B cell (primary cell): ENCODE measurements around the gene LMOD2. TPM values are rescaled to one million over a fixed set of nuclear protein-coding genes. Genes with fewer than 3 reads are reported as not detected.

Source experiments
- ATAC-seq: fragments of 200-7000 bp; cut with Tn5 transposase; one replicate; pipeline ENCODE4 v1.10.0; 2021; ENCODE audit warnings: low read depth, mild to moderate bottlenecking, moderate number of reproducible peaks, moderate library complexity
- CTCF ChIA-PET: fragments of 350-600 bp; sonication (Branson Sonifier 250); formaldehyde crosslinking; loops from one replicate; lab custom pipeline; 2021; ENCODE audit warnings: antibody characterized with exemption, inconsistent platforms; lab: Charles Lee
- POLR2A ChIA-PET: fragments of 350-600 bp; sonication (Branson Sonifier 250); formaldehyde crosslinking; loops from one replicate; lab custom pipeline; 2021; ENCODE audit warnings: antibody characterized with exemption; lab: Charles Lee
- DNase-seq: peaks from one replicate; pipeline ENCODE4 v3.0.0; 2013
- H2AFZ ChIP-seq: 2 replicates; pipeline ENCODE4 v1.6.1; 2012; ENCODE audit warnings: mild to moderate bottlenecking, low read depth, low read length; ENCODE audit not compliant: insufficient read depth, poor library complexity, severe bottlenecking
- H3K27ac ChIP-seq, 2 donors: 1 replicate in 1 of 2; 2 replicates in 1 of 2; pipeline ENCODE4 v1.5.1; 2012 to 2013; ENCODE audit warnings: low read length in 2 of 2, mild to moderate bottlenecking in 2 of 2, moderate library complexity in 1 of 2
- H3K27me3 ChIP-seq, 4 experiments: fragments of 200-600 bp in 1 of 4; sonication (generic) in 1 of 4; replicated peaks in 1 of 4; 1 replicate in 2 of 4; 2 replicates in 2 of 4; pipeline versions ENCODE4 v1.6.1 to v1.7.0; 2013 to 2016; ENCODE audit warnings: low read length in 3 of 4, mild to moderate bottlenecking in 2 of 4, mixed read lengths in 1 of 4, moderate library complexity in 1 of 4; ENCODE audit not compliant: insufficient read depth in 4 of 4, control insufficient read depth in 3 of 4; ENCODE audit errors: control extremely low read depth in 1 of 4
- H3K36me3 ChIP-seq, 2 experiments: replicated peaks in 1 of 2; 1 replicate in 1 of 2; 2 replicates in 1 of 2; pipeline versions ENCODE4 v1.6.1 to v1.7.1; 2013; ENCODE audit warnings: low read length in 1 of 2; ENCODE audit not compliant: insufficient read depth in 2 of 2, control insufficient read depth in 1 of 2; ENCODE audit errors: control extremely low read depth in 1 of 2, extremely low read depth in 1 of 2
- H3K4me1 ChIP-seq, 2 donors: fragments of 200-600 bp in 1 of 2; sonication (generic) in 1 of 2; 1 replicate in 1 of 2; 2 replicates in 1 of 2; pipeline versions ENCODE4 v1.5.1 to v1.6.1; 2013 to 2017; ENCODE audit warnings: low read length in 2 of 2; ENCODE audit not compliant: control insufficient read depth in 2 of 2, insufficient read depth in 2 of 2
- H3K4me2 ChIP-seq: replicated peaks from 2 replicates; pipeline ENCODE3; 2012; ENCODE audit warnings: mild to moderate bottlenecking, low read depth, low read length; ENCODE audit not compliant: poor library complexity, severe bottlenecking
- H3K4me3 ChIP-seq, 5 experiments: fragments of 200-600 bp in 1 of 5; sonication (generic) in 1 of 5; 1 replicate in 3 of 5; 2 replicates in 2 of 5; pipeline versions ENCODE4 v1.5.1 to v1.7.0; 2011 to 2016; ENCODE audit warnings: low read length in 4 of 5, mild to moderate bottlenecking in 4 of 5, low read depth in 2 of 5, control low read depth in 1 of 5, moderate library complexity in 1 of 5; ENCODE audit not compliant: insufficient read depth in 1 of 5; ENCODE audit errors: control extremely low read depth in 1 of 5, extremely low read depth in 1 of 5
- H3K79me2 ChIP-seq: fragments of 200-600 bp; sonication (generic); one replicate; pipeline ENCODE4 v1.6.0; 2016; ENCODE audit warnings: low read length; ENCODE audit not compliant: control insufficient read depth, insufficient read depth
- H3K9ac ChIP-seq: fragments of 200-600 bp; sonication (generic); 2 replicates; pipeline ENCODE4 v1.6.1; 2017; ENCODE audit warnings: mild to moderate bottlenecking, low read length, moderate library complexity
- H3K9me3 ChIP-seq, 3 donors: one replicate each; pipeline versions ENCODE4 v1.6.1 to v1.7.1; 2013; ENCODE audit warnings: low read length in 2 of 3; ENCODE audit not compliant: control insufficient read depth in 2 of 3, insufficient read depth in 1 of 3; ENCODE audit errors: control extremely low read depth in 1 of 3
- H4K20me1 ChIP-seq: 2 replicates; pipeline ENCODE4 v1.6.0; 2012; ENCODE audit warnings: mild to moderate bottlenecking, low read length; ENCODE audit not compliant: insufficient read depth, control insufficient read depth, poor library complexity, severe bottlenecking
- H3K27ac Mint-ChIP-seq: one replicate; pipeline ENCODE4 v1.8.0; 2021; ENCODE audit warnings: mixed read lengths
- H3K27me3 Mint-ChIP-seq: one replicate; pipeline ENCODE4 v1.8.0; 2021; ENCODE audit warnings: mixed read lengths
- H3K4me1 Mint-ChIP-seq: one replicate; pipeline ENCODE4 v1.8.0; 2021; ENCODE audit warnings: mixed read lengths
- H3K4me3 Mint-ChIP-seq: one replicate; pipeline ENCODE4 v1.8.0; 2021; ENCODE audit warnings: mixed read lengths
- H3K9me3 Mint-ChIP-seq: one replicate; pipeline ENCODE4 v1.8.0; 2022; ENCODE audit warnings: mixed read lengths; ENCODE audit not compliant: insufficient read depth
- EZH2 ChIP-seq: IDR thresholded peaks from 2 replicates; pipeline ENCODE4 v1.6.1; 2012; ENCODE audit warnings: borderline replicate concordance, low read depth, mild to moderate bottlenecking, moderate library complexity, low read length; ENCODE audit not compliant: insufficient read depth, poor library complexity, severe bottlenecking
- WGBS: methylation state at CpG from one replicate; pipeline ENCODE4 v1.1.5; 2013; ENCODE audit warnings: missing lambda C conversion rate; ENCODE audit not compliant: insufficient coverage; 5-methylcytosine and 5-hydroxymethylcytosine counted together
- intact Hi-C: fragments of 100-400 bp; cut with micrococcal nuclease; formaldehyde crosslinking; loops from one replicate; pipeline ENCODE4 v1.10.0; 2022
- polyA plus RNA-seq: library from polyadenylated mRNA; depleted of rRNA; stranded (reverse); fragments of >200 nt; gene quantifications from 2 replicates; pipeline ENCODE4 v1.2.3, GENCODE V29; 2012
- total RNA-seq, 2 donors: library from RNA; stranded (reverse); fragments of 120-200 nt in 1 of 2; gene quantifications; 1 replicate in 1 of 2; 2 replicates in 1 of 2; pipeline versions ENCODE4 v1.2.3 to v1.2.4, GENCODE V29; 2013 to 2022
- TF ChIP-seq, protein P1 (sequence below): fragments of 200-600 bp; IDR thresholded peaks from one replicate; pipeline ENCODE4 v1.8.0; 2022; ENCODE audit warnings: antibody characterized with exemption, mild to moderate bottlenecking

Gene LMOD2
- total and polyA plus RNA-seq, 2 donors (not counting 1 experiment from before 2014, with no cell fraction given) = not detected

DNA sequence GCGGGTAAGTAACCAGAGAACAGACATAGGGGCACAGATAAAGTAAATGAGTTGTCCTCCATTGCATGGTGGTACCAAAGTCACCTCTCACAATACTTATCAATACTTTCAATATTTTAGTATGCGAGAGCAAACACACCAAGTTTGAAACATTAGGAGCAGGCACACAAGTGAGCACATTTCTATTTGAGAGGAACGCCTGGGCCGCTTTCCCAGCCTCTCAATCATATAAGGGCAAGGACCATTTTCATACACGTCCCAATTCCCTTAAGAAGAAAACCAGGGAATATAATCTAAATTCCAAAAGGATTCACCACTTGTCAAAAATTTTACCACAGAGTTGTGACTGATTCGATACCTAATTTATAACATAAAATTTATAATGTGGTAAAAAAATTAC, 7.5 kb downstream of the LMOD2 start:
- Histone ChIP-seq H3K4me3 (no peak overlapping the region), H3K9me3 (no peaks in the 10 kb centered on the region), H4K20me1 (no peaks in the 10 kb centered on the region), H3K79me2 (no peaks in the 10 kb centered on the region), H3K9ac (no peak overlapping the region), H3K27me3 (peaks cover 0 to 4% (median 0%) of the 10 kb centered on the region in 4 experiments), H3K4me2 (no peak overlapping the region), H2AFZ (no peak overlapping the region), H3K27ac (no peak overlapping the region), H3K36me3 (no peaks in the 10 kb centered on the region), H3K4me1 (no peaks in the 10 kb centered on the region)
- Mint-ChIP-seq H3K27ac (no peak overlapping the region), H3K4me1 (no peaks in the 10 kb centered on the region), H3K27me3 (peaks cover 38% of the 10 kb centered on the region), H3K9me3 (no peaks in the 10 kb centered on the region), H3K4me3 (no peak overlapping the region)
- intact Hi-C loops = no loop called here
- DNase-seq = no peak
- 90% methylated on average over 4 of the region's 6 CpGs for WGBS
- TF ChIP-seq, protein P1, sequence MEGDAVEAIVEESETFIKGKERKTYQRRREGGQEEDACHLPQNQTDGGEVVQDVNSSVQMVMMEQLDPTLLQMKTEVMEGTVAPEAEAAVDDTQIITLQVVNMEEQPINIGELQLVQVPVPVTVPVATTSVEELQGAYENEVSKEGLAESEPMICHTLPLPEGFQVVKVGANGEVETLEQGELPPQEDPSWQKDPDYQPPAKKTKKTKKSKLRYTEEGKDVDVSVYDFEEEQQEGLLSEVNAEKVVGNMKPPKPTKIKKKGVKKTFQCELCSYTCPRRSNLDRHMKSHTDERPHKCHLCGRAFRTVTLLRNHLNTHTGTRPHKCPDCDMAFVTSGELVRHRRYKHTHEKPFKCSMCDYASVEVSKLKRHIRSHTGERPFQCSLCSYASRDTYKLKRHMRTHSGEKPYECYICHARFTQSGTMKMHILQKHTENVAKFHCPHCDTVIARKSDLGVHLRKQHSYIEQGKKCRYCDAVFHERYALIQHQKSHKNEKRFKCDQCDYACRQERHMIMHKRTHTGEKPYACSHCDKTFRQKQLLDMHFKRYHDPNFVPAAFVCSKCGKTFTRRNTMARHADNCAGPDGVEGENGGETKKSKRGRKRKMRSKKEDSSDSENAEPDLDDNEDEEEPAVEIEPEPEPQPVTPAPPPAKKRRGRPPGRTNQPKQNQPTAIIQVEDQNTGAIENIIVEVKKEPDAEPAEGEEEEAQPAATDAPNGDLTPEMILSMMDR = no peak
- no peak for ATAC-seq
- CTCF ChIA-PET = no interaction called here
- POLR2A ChIA-PET = no interaction called here

DNA sequence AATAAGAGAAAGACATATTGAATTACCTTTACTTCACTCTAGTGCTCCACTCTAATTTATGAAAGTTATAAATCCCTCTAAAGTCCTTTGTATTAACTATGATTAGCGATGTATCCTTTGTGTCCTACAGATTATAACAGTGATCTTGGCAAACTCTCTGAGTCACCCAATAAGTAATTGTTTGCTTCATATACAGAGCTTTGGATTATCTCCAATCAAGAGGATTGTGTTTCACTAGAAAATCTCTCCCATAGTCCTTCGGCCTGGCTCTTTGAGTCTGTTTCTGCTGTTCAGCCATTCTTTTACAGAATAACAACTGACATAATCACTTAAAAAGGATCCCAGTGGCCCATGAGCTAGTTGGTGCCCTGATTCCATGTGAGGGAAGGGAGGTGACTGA, 9.5 kb downstream of the LMOD2 start:
- no peaks in the 10 kb centered on the region for H3K4me1 Mint-ChIP-seq
- no peaks in the 10 kb centered on the region for H3K4me1 ChIP-seq
- no peaks in the 10 kb centered on the region for H3K79me2 ChIP-seq
- no peak overlapping the region for H3K4me3 ChIP-seq
- no peaks in the 10 kb centered on the region for H3K9me3 Mint-ChIP-seq
- H3K9ac ChIP-seq = no peak overlapping the region
- TF ChIP-seq, protein P1 = no peak
- TF ChIP-seq EZH2 = no peak
- WGBS = no CpG with 5 or more reads among the region's 2 CpGs
- no peak overlapping the region for H3K27ac Mint-ChIP-seq
- H3K4me3 Mint-ChIP-seq = no peak overlapping the region
- no peaks in the 10 kb centered on the region for H3K9me3 ChIP-seq
- no peaks in the 10 kb centered on the region for H3K27me3 ChIP-seq
- H3K36me3 ChIP-seq = no peaks in the 10 kb centered on the region
- H3K27me3 Mint-ChIP-seq = peaks cover 26% of the 10 kb centered on the region
- H3K27ac ChIP-seq = no peak overlapping the region
- no peaks in the 10 kb centered on the region for H4K20me1 ChIP-seq
- intact Hi-C loops = no loop called here
- ATAC-seq = no peak
- no peak for DNase-seq
- no peak overlapping the region for H2AFZ ChIP-seq
- ChIA-PET POLR2A (no interaction called here), CTCF (interaction anchor here (1.0 kb wide), 1 partner anchor 171 kb away, joined by 3 read pairs; no protein-coding TSS in a partner anchor)
- no peak overlapping the region for H3K4me2 ChIP-seq
